ENCODE measurements around the gene TEAD3. TPM values are rescaled to one million over a fixed set of nuclear protein-coding genes. Genes with fewer than 3 reads are reported as not detected.

TEAD3 gene
- total and polyA plus RNA-seq, 8 donors, result 18.1 to 54.4 (median 45.3) TPM

DNA sequence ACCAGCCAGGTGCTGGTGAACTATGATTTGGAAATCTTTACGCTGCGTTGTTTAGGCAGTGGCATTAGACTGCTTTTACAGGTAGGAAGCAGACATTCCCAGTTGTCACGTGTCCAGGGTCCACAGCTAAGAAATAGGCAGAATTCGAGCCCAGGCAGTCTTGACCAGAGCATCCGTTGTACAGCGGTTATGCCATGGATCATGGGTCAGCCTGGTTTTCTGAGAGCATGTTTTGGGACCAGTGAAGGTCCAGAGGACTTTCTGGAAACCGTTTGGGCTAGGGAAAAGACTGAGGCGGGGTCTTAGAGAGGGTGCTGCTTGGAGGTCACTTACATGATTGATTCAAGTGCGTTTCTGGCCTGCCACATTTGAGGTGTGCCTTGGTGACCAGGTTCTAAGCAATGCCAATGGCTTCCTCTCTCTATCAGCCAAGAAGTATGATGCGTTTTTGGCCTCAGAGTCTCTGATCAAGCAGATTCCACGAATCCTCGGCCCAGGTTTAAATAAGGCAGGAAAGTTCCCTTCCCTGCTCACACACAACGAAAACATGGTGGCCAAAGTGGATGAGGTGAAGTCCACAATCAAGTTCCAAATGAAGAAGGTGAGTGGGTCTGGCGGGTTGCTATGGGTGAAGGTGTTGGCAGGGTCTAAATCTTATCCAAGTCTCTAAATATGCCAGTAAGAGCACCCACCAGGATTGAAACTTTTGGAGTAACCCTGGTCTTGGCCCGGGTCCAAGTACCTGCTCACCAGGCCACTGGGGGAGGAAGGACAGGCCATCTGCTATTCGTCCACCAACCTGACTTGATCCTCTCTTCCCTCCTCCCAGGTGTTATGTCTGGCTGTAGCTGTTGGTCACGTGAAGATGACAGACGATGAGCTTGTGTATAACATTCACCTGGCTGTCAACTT lies 26.9 kb downstream of the TEAD3 start:
- intact Hi-C loops (cut with DNase I), result no loop called here
- Histone ChIP-seq H3K4me1 (peaks cover 15 to 43% of the 10 kb centered on the region in 2 donors), H3K4me3 (peak overlapping the region; percentile 81 to 90), H3K27me3 (no peaks in the 10 kb centered on the region), H3K27ac (peak overlapping the region in 1 of 2 donors; percentile 87), H3K36me3 (peaks cover 0 to 66% of the 10 kb centered on the region in 2 donors), H3K9me3 (no peaks in the 10 kb centered on the region)
- TF ChIP-seq, protein P1, sequence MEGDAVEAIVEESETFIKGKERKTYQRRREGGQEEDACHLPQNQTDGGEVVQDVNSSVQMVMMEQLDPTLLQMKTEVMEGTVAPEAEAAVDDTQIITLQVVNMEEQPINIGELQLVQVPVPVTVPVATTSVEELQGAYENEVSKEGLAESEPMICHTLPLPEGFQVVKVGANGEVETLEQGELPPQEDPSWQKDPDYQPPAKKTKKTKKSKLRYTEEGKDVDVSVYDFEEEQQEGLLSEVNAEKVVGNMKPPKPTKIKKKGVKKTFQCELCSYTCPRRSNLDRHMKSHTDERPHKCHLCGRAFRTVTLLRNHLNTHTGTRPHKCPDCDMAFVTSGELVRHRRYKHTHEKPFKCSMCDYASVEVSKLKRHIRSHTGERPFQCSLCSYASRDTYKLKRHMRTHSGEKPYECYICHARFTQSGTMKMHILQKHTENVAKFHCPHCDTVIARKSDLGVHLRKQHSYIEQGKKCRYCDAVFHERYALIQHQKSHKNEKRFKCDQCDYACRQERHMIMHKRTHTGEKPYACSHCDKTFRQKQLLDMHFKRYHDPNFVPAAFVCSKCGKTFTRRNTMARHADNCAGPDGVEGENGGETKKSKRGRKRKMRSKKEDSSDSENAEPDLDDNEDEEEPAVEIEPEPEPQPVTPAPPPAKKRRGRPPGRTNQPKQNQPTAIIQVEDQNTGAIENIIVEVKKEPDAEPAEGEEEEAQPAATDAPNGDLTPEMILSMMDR (IDR thresholded peaks at IDR 0.05), result no peak
- DNase-seq (no peak), ATAC-seq (no peak)

DNA sequence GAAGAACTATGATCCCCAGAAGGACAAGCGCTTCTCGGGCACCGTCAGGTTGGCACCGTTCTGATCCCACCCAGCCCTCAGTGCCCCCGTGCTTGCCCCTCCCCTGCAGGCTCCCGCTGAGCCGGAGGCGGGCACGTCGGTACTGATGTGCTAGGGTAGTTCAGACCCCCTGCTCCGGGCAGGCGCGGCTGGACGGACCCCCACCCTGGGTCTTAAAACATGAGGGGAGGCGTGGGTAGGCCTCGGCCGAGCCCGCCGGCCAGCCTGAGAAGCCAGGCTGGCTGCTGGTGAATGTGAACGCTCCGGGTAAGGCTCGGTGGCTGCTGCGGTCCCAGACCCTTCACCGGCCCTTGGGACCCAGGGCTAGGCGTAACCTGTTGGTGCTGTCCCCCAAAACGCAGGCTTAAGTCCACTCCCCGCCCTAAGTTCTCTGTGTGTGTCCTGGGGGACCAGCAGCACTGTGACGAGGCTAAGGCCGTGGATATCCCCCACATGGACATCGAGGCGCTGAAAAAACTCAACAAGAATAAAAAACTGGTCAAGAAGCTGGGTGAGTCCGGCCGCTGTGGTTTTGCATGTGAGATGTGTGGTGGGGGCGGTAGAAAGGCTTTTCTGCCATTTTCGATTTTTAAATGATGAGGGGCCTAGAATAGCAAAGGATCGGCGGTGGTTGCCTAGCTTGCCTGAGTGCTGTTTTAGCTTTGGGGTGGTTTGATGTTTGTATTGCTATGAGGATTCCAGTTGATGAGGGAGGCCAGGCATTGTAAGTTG lies 27.7 kb downstream of the TEAD3 start:
- peaks cover 0 to 63% of the 10 kb centered on the region in 2 donors for H3K36me3 ChIP-seq

DNA sequence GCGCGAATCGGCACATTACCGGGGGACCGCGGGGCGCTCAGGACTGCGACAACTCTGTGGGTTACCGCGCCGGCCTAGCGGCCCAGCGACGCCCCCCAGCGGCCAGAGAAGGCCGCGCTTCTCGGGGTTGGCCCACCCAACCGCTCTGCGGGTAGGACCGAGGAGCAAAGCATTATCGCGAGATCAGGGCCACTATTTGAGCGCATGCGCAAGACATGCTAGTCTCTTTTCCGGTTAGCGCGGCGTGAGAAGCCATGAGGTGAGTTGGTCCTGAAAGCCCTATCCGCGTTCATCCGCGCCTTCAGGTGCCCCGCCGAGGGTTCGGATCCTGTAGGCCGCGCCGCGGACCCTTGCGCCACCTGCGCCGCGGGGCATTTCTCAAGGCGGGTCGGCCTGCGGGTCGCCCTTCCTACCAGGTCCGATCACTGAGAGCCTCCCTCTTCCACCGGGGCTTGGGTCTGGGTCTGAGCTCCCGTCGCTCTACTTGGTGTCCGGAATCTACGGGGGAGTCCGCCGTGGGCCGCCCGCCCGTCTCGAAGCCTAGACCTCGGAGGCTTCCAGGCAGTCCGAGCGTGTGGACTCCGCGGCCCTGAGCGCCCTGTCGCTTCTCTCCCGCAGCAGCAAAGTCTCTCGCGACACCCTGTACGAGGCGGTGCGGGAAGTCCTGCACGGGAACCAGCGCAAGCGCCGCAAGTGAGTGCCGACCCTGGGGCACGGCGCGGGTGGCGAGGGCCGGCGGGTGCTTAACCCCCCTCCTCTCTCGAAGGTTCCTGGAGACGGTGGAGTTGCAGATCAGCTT lies 28.5 kb downstream of the TEAD3 start, which contains the start of gene RPL10A:
TSS of gene RPL10A (plus strand) at position 221 of the 799 bp plus-strand sequence. CDS start at position 255, 34 bp downstream.
- TF ChIP-seq, protein P1 (IDR thresholded peaks at IDR 0.05), result peak; percentile 91 to 96
- DNase-seq (peak; percentile 96 to 98 (median 96)), ATAC-seq (peak; percentile 96)
- no peaks in the 10 kb centered on the region for H3K9me3 ChIP-seq
- intact Hi-C loops (cut with DNase I), result no loop called here
- H3K36me3 ChIP-seq, result peaks cover 0 to 59% of the 10 kb centered on the region in 2 donors
- H3K4me3 ChIP-seq, result peak within 1 kb of the TSS; percentile 81 to 90
- peak within 1 kb of the TSS; percentile 87 to 89 for H3K27ac ChIP-seq
- no peaks in the 10 kb centered on the region for H3K27me3 ChIP-seq
- H3K4me1 ChIP-seq, result peaks cover 15 to 43% of the 10 kb centered on the region in 2 donors

More for the DNA sequence above, 27.7 kb downstream of the TEAD3 start:
- H3K27me3 ChIP-seq, result no peaks in the 10 kb centered on the region
- H3K9me3 ChIP-seq, result no peaks in the 10 kb centered on the region
- ATAC-seq, result peak; percentile 31
- peak overlapping the region; percentile 81 to 90 for H3K4me3 ChIP-seq
- peak in 1 of 4 donors; percentile 85 for DNase-seq
- H3K4me1 ChIP-seq, result peaks cover 15 to 43% of the 10 kb centered on the region in 2 donors
- intact Hi-C loops (cut with DNase I), result no loop called here
- H3K27ac ChIP-seq, result peak overlapping the region; percentile 87 to 89
- TF ChIP-seq, protein P1 (IDR thresholded peaks at IDR 0.05), result no peak

DNA sequence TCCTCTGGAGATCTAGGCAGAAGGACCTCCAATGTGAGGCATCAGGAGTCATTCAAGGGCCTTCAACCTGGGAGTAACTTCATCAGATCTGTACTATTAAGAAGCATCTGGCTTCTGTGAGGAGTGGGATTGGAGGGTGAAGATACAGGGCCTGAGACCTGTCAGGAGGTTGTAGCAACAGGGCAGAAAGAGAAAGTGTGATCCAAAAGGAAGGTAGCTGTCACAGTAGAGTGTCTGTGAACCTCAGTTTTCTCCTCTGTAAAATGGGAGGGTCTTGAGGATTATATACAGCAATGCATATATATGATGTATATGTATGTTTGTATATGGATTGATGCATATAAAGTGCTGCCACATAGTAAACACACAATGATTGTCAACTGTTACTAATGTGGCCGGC lies 31.2 kb downstream of the TEAD3 start:
- intact Hi-C loops (cut with DNase I), result no loop called here
- Histone ChIP-seq H3K4me3 (no peak overlapping the region), H3K36me3 (peaks cover 0 to 50% of the 10 kb centered on the region in 2 donors), H3K4me1 (peaks cover 9 to 24% of the 10 kb centered on the region in 2 donors), H3K27ac (no peak overlapping the region), H3K27me3 (no peaks in the 10 kb centered on the region), H3K9me3 (no peaks in the 10 kb centered on the region)
- DNase-seq (no peak), ATAC-seq (no peak)
- TF ChIP-seq, protein P1 (IDR thresholded peaks at IDR 0.05), result no peak
